ENCODE data around the gene STRN4. TPM values are rescaled to one million over a fixed set of nuclear protein-coding genes. Genes with fewer than 3 reads are reported as not detected.

The STRN4 gene
- total and polyA plus RNA-seq, 9 of the 15 experiments (the other 6 are each of a cell fraction or from before 2014, with no cell fraction given): 0.62 to 83.7 (median 36.9) TPM

- TF ChIP-seq CUX1 (CRISPR knock-in tag; IDR thresholded peaks at IDR 0.05) (no peak), PBX2 (CRISPR knock-in tag; IDR thresholded peaks at IDR 0.05; ENCODE audit: low read depth) (no peak), PBX2 (tag; conservative IDR thresholded peaks at IDR 0.05; ENCODE audit: low read depth) (no peak), TCFL5 (CRISPR knock-in tag; conservative IDR thresholded peaks at IDR 0.05) (no peak), HNRNPL (IDR thresholded peaks at IDR 0.05; ENCODE audit: low read depth, low read length) (no peak), E2F6 (IDR thresholded peaks at IDR 0.05; ENCODE audit: borderline replicate concordance in 1 of 2, extremely low read depth in 1 of 2, insufficient read depth in 1 of 2, insufficient read length in 1 of 2, low read depth in 1 of 2, low read length in 1 of 2, poor library complexity in 1 of 2, severe bottlenecking in 1 of 2) (peak; percentile 96 to 99), COPS2 (conservative IDR thresholded peaks at IDR 0.05) (no peak), ZNF449 (CRISPR knock-in tag; IDR thresholded peaks at IDR 0.05) (no peak), TAF9B (IDR thresholded peaks at IDR 0.05; ENCODE audit: partially characterized antibody) (peak; percentile 98), TBP (optimal IDR thresholded peaks at IDR 0.05; ENCODE audit: low read depth, low read length) (peak; percentile 99), PRMT5 (CRISPR knock-in tag; IDR thresholded peaks at IDR 0.05) (no peak), PTTG1 (tag; IDR thresholded peaks at IDR 0.05; ENCODE audit: low read depth) (no peak), RFX5 (IDR thresholded peaks at IDR 0.05; ENCODE audit: low read depth, low read length) (no peak), NBN (IDR thresholded peaks at IDR 0.05; ENCODE audit: low read depth) (0 out of 2 replicates have a peak, but pooled peaks have one; percentile 32), MIER1 (IDR thresholded peaks at IDR 0.05; ENCODE audit: low read depth) (no peak), MAZ (CRISPR knock-in tag; conservative IDR thresholded peaks at IDR 0.05 in 1 of 2, IDR thresholded peaks at IDR 0.05 in 1 of 2) (peak; percentile 63 to 72; a peak in 3 of 4 replicates)
Observed at GRCh38 chr19:46788262-46788967, 42.2 kb upstream of the STRN4 start, which contains the start of gene SLC1A5 (continued).
